COR-L47 (cell line): ENCODE measurements around the gene EEA1.

Experiments
- DNase-seq: peaks from one replicate; lab custom pipeline; 2025; lab: John Stamatoyannopoulos, UW

EEA1 gene

DNA sequence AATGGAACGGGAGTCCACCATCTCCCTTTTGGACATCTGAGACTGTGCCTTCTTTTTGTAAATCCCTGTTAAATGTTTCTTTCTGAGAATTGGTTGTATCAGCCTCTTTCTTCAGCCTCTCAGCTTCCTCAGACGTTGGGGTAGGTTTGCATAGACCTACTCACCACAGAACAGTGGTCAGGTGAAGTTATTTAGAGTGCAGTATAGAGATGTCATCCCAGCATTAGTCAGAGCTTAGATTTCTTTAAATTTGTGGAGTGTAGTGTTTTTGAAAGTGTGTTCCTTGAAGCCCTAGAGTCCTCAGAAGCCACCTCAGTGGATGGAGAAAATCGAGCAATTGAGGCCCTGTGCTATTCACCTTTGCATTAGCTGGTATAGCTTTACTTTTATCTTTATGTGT is 8.9 kb upstream of the EEA1 start:
- DNase-seq: no peak

DNA sequence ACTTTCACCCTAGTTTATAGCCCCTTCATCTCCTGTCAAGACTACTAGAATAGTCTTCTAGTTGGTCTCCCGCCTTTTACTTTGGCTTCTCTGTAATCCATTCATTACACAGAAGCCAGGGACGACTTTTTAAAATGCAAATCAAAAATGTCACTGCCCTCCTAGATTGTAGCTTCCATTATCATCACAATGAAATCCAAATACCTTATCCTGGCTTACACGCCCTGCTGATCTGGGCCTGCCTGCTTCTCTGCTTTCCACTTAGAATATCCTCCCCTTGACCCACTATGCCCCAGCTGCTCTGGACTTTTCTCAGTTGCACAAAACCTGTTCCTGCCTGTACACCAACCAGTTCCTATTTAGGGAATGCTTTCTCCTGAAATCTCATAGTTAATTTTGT is 4.5 kb upstream of the EEA1 start:
- DNase-seq: no peak

DNA sequence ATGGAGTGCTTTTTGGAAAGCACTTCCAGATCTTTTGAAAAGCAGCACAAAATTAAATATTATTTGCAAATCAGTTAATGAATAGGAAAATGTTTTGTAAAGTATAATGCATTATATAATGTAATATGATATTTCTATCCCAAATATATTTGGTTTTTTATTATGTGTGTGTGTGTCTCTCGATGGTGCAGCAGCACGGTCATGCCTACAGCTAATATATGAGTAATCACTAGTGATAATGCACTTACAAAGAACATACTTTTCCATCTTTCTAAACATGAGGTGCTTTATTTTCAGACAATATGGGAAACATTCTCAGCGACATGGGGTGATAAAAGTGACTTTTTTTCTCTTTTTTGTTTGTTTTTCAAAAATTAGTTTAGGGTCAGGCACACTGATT is 1.3 kb upstream of the EEA1 start:
- DNase-seq: no peak

DNA sequence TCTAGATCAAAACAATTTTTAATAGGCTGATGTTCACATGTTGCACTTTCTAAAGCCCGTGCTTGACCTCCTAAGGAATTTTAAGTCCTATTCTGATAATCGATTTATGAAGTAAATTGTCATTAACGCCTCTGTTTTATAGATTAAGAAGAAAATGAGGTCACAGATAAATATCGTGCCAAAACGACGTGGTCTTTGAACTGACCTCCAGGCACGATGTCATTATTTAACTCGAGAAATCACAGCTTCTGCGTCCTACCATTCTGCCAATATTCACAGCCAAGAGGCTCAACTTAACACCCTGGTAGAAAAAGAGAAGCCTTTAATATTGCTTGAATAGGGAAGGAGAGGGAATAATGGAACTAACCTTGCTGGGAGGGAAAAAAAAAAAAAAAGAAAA is 888 bp upstream of the EEA1 start:
- DNase-seq: no peak

DNA sequence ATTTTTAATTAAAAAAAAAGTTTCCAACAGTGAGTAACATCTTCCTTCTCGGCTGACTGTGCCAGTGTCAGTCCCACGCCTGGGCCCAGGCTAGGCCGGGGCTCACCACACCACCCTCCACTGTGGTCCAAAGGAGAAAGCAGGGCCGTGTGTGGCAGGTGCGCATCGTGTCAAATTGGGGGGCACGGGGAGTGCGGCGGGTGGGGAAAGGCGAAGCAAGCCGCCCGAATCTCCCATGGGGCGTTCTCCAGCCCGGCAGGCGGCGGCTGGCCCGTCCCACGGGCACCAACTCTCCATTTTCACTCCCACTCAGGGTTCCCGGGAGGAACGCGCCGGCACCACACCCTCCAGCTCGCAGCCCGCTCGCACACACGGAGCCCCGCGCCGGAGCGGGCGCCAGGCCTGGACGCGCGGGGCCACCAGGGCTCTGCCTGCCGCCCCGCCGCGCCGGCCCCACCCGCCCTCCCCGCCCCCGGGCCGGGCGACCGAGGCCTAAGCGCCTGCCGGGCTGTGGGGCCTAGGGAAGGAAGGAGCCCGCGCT is 604 bp downstream of the EEA1 start:
- DNase-seq: no peak

DNA sequence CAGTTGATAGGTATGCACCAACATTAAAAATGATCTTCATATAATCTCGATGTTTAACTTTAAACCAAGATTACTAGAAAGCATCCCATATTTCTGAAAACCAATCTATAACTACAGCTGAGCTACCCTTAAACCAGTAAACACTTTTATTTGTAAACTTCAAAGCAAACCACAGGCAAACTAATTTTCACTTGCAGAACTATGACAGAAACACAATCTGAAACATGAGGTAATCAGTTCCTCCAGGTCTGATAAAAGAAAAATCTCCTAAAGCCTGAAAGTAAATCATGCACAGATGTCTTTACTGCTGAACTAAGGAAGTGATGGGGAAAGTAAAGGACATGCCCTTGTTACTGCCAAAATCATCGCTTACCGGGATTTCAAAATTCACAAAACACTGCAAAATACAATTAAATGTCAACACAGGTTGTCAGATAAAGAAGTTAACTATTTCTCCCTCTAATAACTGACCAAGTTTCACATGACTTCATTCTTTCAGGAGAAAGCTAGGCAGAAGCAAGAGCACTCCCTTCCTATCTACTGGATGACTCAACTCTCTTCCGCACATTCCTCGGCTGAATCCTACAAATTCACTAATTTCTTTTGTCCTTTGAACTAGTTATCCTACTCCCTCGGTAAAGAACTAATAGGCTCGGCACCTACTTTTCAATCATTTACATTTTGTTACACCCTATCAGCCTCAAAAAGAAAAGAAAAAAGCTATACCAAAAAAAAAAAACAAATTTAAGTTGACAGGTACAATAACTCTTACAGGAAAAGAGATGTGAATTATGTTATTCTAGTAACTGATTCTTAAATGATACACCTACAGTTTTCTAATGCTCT is 1.4 kb downstream of the EEA1 start:
- no peak for DNase-seq

DNA sequence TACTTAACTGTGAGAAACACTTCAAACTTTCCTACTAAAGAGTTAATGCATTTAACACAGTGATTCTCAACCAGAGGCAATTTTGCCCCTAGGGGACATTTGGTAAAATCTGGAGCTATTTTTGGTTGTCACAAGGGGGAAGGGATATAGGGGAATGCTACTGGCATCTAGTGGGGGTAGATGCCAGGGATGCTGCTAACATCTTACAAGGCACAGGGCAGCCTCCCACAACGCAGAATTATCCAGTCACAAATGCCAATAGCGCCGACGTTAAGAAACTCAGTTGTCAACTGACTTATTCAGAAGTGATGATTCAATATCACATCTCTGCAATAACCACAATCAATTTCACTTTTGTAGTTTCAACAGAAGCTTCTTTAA is 2.0 kb downstream of the EEA1 start:
- DNase-seq: peak; percentile 20

DNA sequence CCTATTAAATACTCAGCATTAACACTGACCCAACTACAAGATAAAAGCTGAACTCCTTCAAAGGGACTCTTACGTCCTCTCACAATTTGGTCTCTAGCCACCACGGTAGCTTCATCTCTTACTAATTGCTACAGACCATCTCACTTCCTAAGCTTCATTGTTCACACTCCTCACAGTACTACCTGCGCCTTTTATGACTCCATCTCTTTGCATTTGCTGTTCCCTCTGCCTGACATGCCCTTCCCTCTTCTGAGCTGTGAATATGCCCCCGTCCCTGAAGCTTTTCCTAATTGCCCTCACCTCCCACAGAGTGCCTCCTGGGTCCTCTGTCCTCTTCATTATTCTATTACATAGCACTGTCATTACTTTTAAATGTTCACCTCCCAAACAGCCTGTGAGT is 2.5 kb downstream of the EEA1 start:
- no peak for DNase-seq

DNA sequence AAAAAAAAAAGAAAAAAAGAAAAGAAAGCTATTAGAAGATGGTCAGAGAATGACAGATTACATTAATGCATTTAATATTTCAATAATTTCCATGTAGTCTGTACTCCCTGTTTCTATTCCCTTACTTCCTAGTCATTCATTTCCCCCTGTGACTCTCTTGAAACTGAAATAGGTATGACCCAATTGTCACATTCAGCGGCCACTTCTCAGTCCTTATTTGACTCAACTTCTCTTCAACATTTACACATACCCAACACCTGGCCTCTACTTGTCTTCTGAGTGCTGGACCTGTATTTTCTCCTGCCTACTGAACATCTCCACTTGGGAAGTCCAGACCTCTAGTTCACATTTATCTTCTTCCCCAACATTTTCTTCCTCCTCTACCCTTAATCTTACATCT is 7.2 kb downstream of the EEA1 start:
- no peak for DNase-seq

DNA sequence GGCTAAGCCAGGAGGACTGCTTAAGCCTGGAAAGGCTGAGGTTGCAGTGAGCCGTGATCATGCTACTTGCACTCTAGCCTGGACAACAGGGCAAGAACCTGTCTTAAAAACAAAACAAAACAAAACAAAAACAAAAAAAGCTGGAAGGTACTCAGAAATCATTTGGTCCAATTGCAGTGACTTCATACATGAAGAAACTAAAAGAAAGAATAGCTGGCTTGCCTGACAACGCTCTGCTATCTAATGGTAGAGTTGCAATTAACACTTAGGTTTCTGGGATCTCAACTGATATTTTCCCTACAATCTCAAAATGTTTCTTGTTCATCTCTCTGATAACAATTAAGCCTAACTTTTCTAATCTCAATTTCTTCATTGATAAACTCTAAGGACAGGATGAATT is 13.7 kb downstream of the EEA1 start:
- no peak for DNase-seq

DNA sequence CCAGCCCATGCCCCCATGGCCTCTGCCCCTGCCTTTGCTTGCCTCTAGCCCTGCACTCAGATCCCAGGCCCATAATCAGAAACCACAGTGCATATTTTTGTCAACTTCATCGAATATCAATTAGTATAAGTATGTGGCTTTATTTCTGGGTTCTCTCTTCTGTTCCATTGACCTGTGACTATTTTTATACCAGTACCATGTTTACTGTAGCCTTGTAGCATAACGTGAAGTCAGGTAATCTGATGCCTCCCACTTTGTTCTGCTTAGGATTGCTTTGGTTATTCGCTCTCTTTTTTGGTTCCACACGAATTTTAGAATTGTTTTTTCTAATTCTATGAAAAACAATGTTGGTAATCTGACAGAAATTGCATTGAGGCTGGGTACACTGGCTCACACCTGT is 14.9 kb downstream of the EEA1 start:
- no peak for DNase-seq

DNA sequence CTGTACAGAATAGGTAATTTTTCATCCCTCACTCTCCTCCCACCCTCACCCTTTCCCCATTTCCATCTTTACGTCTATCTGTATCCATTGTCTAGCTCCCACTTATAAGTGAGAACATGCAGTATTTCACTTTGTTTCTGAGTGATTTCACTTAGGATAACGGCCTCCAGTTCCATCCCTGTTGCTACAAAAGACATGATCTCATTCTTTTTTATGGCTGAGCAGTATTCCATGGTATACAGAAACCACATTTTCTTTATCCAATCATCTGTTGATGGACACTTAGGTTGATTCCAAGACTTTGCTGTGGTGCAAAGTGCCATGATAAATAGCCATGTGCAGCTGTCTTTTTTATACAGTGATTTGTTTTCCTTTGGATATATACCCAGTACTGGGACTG is 16.4 kb downstream of the EEA1 start:
- DNase-seq: no peak

DNA sequence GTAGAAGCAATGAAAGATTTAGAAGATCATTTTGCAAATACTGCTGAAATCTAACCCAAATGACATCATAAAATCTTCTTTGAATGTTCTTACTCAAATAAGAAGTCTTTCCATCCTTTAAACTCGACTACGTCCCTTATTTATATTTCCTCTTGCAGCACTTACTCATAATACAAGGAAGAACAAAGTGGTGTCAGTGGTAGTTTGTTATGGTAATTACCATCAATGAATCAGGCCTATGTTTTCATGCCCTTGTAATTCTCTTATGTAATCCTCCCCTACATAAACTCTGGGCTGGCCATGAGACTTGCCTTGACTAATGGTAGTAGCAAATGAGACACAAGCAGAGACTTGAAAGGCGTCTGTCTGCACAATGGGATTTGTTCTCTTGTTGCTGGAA is 17.0 kb downstream of the EEA1 start:
- no peak for DNase-seq

DNA sequence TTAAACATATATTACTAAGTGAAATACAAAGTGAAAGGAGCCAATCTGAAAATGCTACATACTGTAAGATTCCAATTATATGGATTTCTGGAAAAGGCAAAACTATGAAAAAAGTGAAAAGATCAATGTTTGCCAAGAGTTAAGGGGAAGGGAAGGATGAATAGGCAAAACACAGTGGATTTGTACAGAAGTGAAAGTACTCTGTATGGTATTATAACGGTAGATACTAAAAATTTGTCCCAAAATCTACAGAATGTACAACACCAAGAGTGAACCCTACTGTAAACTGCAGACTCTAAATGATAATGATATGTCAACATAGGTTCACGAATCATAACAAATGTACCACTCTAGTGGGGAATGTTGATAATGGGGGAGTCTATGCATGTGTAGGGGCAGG is 17.8 kb downstream of the EEA1 start:
- no peak for DNase-seq

DNA sequence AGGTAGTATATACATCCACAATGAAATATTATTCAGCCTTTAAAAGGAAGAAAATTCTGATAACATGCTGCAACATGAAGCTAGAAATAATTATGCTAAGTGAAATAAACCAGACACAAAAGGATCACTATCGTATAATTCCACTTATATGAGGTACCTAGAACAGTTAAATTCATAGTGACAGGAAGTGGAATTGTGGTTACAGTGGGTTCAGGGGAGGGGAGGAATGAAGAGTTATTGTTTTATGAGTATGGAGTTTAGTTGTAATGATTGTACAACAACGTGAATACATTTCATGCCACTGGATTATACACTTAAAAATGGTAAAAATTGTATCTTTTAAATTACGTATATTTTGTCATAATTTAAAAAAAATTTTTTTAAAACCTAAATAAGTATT is 21.0 kb downstream of the EEA1 start:
- no peak for DNase-seq

DNA sequence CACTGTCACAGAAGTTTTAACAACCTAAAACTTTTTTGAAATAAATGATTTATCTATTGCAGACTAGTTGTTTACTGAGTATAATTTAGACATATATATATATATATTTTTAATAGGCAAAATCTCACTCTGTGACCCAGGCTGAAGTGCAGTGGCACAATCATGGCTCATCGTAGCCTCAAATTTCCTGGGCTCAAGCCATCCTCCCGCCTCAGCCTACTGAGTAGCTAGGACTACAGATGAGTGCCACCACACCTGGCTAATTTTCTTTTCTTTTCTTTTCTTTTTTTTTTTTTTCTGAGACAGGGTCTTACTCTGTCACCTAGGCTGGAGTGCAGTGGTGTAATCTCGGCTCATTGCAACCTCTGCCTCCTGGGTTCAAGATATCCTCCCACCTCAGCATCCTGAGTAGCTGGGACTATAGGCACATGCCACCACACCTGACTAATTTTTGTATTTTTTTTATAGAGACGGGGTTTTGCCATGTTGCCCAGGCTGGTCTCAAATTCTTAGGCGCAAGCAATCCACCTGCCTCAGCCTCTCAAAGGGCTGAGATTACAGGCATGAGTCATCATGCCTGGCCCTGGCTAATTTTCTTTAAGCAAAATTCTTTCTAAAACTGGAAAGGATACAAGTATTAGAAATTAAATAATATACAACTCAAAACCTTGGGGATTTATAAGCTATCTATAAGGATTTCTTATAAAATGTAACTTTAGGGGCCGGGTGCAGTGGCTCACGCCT is 23.1 kb downstream of the EEA1 start:
- no peak for DNase-seq

DNA sequence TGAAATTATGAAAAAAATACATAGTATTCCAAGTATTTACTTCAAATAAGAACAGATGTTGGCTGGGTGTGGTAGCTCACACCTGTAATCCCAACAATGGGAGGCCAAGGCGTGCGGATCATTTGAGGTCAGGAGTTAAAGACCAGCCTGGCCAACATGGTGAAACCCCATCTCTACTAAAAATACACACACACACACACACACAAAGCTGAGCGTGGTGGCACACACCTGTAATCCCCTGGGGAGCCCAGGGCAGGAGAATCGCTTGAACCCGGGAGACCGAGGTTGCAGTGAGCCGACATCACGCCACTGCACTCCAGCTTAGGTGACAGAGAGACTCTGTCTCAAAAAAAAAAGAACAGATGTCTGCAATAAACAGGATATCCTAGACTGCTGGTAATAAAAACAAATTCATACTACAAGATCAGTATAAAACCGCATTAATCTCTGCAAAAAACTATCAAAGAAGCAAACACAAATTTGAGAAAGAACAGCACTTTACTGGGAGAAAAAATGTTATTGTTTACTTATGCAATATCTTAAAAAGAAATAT is 23.8 kb downstream of the EEA1 start:
- no peak for DNase-seq

DNA sequence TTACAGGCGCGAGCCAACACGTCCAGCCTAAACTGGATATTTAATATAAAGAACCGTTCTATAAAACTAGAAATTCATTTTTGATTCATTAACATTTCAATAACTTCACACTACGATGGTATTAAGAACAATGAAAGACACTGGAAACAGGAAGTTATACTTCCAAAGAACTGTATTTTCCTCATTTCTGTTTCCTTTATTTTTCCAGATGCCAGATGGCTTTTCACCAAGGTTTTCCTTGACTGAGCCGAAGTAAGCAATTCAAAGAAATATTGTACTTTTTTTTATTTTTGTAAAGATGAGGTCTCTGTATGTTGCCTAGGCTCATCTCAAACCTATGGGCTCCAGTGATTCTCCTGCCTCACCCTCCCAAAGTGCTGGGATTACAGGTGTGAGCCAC is 28.2 kb downstream of the EEA1 start:
- DNase-seq: no peak

DNA sequence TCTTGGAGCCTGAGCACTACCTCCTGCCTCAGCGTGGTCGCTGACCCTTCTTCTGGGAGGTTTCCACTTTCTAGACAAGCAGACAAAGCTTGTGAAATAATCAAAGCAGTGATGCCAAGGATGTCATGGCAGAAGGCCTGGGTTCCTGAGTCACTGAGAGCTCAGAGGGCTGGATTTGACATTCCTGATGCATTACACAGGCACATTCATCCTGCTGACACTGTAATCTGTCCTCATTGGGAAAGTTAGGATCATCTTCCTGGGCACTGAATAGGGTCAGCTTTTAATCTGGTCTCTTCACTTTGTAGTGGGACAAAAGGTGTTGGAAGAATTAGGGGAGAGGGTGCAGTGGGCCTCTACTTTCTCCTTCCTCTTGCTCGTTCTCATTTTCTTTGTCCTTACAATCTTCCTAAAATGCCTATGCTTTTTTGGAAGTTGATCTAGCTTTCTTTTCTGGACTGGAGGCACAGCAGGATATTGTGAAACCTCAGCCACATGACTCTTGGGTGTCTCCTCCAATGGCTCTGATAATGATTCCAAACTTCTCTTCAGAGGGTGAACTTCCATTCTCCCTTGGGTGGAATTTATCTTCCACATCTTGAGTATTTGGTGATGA is 29.6 kb downstream of the EEA1 start:
- DNase-seq: no peak

DNA sequence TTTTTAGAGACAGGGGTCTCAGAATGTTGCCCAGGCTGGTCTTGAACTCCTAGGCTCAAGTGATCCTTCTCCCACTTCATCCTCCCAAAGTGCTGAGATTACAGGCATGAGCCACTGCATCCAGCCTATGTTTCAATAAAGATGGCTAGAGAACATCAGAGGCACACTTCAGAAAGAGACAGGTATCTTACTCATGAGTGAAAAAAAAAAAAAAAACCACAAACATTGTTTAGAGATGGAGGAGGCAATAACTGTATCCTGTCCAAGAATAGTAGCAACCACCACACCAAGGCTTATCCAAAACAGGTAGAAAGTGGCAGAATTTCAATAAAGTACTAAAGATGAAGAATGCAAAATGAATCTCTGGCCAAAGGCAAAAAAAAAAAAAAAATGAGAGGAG is 30.3 kb downstream of the EEA1 start:
- no peak for DNase-seq

DNA sequence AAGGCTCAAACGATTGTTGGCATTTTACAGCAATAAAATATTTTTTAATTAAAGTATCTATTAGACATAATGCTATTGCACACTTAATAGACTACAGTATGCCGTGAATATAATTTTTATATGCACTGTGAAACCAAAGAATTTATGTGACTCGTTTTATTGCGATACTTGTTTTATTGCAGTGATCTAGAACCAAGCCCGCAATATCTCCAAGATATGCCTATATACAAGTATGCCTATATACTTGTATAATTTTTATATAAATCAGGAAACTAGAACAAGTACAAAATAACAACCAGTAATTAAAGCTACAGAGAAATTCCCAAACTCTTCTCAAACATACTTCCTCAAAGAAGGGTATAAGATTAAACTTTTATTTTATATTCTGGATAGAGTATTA is 31.3 kb downstream of the EEA1 start:
- DNase-seq: no peak

DNA sequence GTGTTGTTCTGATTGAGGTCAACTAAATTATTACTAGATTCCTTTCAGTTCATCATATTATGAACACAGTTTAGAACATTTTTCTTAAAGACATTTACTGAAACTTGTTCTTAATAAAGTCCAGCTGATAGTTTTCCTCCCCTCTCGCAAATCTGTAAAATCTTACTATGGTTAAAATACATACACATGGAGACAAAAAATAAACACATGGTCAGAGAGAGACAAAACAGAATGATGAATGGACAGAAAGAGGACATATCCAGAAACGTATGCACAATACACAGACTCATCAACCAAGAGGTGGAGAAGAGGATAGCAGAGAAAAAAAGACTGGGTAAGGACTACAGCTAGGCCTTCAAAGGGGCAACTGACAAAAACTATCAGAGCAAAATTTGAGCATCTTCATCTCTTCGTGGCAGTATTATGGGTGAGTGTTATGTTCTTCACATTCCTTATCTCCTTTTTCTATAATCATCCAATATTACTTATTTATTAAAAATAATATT is 38.4 kb downstream of the EEA1 start:
- DNase-seq: no peak

DNA sequence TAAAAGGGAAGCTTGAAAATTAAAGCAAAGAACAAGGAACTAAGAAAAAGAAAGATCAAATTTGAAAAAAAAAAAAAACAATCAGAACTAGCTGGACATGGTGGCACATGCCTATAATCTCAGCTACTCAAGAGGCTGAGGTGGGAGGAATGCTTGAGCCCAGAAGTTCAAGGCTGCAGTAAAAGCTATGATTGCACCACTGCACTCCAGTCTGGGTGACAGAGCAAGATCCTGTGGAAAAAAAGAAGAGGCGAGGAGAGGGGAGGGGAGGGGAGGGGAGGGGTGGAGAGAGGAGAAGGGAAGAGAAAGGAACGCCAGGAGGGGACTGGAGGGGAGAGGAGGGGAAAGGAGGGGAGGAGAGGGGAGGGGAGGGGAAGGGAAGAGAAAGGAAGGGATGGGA is 43.0 kb downstream of the EEA1 start:
- DNase-seq: no peak
